ENCODE results near the gene ACTR8.

ACTR8 gene

DNA sequence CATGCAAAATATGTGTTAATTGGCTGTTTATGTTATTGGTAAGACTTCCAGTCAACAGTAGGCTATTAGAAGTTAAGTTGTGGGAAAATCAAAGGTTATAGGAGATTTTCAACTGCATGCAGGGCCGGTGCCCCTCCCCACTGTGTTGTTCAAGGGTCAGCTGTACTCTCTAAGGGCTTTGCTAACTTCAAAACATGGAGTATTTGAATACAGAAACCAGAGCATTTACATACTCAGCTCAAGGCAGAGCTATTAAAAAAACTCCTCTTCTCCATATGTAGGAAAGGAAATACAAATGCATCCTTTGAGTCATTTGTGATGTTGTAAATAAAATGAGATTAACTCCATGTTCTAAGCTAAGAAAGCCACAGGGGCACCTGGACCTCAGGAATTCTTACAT is 18.8 kb downstream of the ACTR8 start:
- DNase-seq: no peak

DNA sequence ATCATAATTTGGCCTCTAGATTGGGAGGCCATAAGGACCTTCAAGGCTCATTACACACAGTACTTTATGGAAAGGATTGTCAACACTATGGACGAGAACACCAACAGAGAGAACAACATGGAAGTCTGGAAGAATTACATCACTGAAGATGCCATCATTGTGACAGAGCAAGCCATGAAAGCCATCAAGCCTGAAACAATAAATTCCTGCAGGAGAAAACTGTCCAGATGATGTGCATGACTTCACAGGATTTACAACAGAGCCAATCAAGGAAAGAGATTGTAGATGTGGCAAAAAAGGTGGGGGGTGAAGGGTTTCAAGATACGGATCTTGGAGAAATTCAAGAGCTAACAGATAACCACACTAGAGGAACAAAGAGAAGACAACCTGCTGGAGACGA is 19.7 kb downstream of the ACTR8 start:
- DNase-seq: no peak

DNA sequence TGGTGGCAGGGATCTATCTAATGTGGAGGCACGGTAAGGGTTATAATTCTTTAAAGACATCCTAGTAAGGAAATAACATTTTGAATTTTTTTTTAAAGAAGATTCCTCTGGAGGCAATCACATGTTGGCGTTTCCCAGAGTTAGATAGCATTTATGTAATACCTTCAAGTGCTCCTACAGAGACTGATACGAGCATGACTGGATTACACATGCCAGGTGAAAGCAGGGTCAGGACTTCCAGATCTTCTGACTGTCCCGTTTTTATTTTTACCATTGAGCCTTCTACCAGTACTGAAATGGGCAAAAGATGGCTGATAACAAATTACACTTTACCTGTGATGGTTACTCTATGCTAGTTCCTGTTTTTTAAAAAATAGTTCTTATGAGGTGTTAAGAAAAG is 21.8 kb downstream of the ACTR8 start:
- no peak for DNase-seq

DNA sequence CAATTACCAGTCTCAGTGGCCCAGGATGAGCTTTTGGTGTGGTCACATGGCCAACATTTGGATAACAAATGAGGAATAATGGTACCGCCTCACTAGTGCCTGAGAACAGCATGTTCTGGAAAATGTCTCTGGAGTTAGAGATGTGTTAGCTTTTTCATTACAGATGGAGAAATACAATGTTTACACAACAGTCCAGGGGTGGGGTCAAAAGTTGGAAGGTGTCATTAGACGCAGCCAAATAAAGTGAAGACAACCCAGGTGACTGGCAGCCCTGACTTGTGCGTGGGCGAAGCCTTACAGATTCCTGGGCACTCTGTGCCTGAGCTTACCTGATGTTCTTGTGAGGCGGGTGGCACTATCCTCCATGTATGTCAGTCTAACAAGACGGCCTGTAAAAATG is 22.8 kb downstream of the ACTR8 start:
- no peak for DNase-seq

DNA sequence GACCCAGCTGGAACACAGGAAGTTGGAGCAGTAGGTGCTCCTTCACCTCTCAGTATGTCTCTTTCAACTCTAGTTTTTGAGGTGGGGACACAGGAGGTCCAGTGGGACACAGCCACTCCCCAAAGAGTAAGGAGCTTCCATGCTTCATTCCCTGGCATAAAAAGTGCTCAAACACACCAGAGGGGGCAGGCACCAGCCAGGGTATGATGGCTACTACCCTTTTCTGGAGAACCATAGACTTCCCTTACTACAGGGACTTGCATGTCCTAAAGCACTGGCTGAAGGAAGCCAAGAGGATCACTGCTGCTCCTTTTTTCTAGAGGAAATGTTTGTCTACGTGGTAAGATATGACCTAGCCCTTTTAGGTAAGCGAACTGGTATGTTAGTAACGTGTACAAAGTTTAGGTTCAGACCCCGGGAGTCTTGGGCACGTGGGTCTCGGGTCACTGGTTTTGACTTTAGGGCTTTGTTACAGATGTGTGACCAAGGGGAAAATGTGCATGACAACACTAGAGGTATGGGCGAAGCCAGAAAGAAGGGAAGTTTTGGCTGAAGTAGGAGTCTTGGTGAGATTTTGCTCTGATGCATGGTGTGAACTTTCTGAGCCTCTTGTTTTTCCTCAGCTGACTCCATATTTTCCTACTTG is 23.7 kb downstream of the ACTR8 start:
- no peak for DNase-seq

DNA sequence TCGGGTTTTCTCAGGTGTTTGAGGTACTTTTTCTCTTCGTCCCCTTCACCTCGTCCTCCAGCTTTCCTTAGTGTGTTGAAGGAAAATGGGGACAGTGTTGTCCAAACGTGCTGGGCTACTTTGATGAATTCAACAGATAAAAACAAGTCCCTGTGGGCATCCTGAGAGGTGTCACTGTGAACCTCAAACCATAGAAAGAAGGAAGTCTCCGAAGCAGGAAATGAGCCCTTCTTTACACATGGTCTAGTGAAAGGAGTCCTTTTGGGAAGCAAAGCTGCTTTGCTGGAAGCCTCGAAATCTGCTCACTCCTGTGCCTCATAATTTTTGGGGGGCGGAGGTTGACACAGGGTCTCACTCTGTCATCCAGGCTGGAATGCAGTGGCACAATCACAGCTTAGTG is 25.0 kb downstream of the ACTR8 start:
- DNase-seq: no peak

DNA sequence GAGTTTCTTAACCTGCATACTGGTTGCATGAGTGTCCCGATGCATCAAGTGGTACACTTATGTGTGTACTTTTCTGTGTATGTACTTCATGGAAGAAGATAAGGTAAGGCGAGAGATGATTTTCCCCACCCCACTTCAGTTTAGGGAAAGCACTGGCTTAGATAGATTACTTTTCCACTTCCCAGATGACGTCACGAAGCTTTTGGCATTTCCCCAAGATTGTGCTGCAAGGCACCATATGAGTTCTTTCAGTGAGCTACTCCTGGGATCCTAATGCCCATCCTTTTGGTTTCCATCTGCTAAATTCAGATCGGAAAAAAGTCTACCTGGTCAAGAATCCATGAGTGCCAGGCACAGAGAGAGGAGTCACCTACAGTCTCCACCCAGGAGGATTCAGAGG is 31.1 kb downstream of the ACTR8 start:
- no peak for DNase-seq

DNA sequence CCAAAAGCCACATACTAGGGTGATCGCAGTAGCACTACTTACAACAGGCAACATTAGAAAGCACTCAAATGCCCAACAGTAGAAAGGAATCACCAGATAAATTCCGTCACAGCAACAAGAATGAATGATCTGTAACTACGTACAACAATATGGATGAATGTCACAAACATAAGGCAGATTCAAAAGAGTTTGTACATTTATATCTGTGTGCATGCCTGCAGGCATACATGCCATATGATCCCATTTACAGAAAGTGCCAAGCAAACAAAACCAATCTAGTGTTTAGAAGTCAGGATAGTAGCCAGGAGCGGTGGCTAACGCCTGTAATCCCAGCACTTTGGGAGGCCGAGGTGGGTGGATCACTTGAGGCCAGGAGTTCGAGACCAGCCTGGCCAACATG is 32.0 kb downstream of the ACTR8 start:
- DNase-seq: no peak

DNA sequence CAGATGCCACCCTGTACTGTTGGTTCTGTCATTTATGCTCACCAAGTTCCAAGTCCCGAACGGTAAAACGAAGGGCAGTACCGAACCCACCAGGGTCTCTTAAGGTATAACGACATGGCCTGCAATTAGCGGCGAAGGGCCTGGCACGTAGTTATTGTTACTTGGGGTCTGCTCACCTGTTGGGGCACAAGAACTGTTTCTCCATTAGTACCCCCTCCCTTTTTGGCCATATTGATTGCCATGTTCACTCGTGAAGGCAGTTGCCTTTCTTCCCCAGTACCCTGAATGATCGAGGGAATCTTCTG is 35.1 kb downstream of the ACTR8 start:
- no peak for DNase-seq

DNA sequence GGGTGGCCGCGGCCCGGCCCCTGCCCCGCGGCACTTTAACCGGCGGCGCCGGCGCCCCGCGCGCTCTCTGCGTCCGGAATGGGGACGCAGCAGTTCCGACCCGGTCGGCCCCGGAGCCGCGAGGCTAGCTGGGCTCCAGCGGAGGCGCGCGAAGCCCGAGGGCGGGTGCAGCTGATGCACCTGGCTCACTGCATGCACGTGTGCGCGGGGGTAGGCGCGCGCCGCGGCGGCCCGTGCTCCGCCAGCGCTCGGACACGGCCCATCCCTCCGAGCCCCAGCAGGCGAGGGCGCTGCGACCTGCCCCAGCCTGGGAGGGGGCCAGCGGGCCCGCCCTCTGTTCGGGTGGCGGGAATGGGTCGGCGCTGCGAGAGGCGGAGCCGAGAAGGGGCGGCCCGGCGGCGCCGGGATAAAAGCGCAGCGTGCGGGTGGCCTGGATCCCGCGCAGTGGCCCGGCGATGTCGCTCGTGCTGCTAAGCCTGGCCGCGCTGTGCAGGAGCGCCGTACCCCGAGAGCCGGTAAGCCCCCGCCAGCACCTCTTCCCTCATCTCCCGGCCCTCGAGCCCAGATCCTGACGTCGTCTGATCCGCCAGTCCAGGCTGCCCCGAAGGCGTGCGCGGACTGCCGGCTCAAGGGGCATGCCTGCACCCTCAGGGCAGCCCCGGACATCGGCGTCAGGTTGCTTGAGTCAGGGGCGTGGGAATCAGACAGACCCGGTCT is 35.7 kb downstream of the ACTR8 start, which contains the start of the genes CHDH and IL17RB:
TSS of gene CHDH (minus strand) at position 286 of the 717 bp plus-strand sequence. CDS start 22,411 bp downstream, outside the sequence.
TSS of gene IL17RB (plus strand) at position 435 of the 717 bp plus-strand sequence. CDS start at position 456, 21 bp downstream.
- peak; percentile 23 for DNase-seq

DNA sequence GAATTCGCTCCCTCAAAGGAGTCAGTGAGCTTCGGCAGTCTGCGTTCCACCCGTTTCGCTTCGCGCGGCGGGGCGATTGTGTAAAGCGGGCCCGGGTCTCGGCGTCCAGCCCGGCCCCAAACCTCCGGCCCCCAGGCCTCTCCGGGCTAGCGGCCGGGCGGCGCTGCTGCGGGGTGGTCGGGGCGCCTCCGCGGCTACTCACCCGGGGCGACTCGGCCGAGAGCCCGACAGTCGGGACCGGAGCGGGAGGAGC is 36.1 kb downstream of the ACTR8 start:
- no peak for DNase-seq

DNA sequence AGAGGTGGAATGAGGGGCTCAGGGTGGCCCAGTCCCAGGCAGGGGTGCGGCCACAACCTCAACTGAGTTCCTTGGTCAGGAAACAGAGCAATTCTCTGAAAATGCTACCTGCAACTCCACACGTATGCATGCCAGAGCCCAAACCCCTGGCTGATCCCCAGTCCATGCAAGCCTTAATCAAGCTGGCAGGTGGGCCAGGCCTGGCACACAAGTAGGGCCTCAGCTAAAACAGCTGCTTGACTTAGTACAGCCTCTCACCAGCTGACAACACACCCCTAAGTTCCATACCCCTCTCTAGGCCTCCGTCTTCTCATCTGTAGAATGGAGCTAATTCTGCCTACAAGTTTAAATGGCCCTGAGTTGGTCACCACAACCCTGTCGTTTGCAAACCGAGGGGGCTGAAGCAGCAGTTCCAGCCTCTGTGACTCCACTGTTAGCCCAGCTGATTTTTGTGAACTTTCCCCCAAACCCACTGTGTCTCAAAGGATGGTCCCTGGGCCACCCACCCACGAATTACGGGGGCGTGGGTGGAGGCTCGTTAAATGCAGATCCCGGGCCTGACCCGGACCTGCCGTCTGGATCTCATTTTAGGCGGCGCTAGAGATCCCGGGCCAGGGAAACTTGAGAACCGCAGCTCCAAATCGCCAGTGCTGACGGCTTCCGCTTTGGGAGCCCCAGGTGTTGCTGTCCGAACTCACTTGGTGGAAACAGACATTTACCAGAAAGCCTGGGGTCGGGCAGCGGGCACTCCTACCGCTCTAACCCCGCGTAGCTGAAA is 36.7 kb downstream of the ACTR8 start:
- no peak for DNase-seq

DNA sequence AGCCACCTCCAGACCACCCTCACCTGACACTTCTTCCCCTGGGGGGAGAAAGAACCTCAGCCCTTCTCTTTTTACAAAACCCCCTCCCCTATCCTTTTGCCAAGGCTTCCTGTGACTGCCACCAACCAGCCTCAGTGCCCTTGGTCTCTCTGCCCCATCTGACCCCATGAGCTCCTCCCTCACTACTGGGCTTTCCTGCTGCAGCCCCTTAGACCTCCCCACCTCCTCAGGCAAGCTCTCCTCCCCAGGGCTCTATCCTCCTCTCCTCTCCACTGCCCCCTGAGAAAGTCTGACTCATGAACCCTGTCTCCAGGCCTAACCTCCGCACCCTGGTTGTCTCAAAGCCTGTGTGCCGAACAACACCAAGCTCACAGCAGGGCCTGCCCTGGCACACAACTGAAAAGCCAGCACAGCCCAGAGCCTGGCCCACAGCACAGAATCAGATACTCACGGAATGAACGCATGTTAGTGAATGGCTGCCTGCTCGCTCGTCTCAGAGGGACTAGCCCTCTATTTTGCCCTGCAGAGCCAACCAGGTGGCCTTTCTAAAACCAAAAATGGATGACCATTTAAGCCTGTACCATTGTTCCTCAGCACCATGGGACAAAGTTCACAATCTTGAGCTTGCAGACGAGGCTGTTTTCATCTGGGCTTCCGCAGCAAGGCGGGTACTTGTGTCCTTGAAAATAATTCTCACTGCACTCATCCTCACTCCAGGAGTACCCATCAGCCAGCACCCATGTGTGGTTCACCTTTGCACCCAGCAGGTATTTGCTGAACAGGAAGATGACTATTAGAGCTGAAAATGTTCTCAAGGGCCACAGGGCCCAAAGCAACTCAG is 37.5 kb downstream of the ACTR8 start:
- no peak for DNase-seq

DNA sequence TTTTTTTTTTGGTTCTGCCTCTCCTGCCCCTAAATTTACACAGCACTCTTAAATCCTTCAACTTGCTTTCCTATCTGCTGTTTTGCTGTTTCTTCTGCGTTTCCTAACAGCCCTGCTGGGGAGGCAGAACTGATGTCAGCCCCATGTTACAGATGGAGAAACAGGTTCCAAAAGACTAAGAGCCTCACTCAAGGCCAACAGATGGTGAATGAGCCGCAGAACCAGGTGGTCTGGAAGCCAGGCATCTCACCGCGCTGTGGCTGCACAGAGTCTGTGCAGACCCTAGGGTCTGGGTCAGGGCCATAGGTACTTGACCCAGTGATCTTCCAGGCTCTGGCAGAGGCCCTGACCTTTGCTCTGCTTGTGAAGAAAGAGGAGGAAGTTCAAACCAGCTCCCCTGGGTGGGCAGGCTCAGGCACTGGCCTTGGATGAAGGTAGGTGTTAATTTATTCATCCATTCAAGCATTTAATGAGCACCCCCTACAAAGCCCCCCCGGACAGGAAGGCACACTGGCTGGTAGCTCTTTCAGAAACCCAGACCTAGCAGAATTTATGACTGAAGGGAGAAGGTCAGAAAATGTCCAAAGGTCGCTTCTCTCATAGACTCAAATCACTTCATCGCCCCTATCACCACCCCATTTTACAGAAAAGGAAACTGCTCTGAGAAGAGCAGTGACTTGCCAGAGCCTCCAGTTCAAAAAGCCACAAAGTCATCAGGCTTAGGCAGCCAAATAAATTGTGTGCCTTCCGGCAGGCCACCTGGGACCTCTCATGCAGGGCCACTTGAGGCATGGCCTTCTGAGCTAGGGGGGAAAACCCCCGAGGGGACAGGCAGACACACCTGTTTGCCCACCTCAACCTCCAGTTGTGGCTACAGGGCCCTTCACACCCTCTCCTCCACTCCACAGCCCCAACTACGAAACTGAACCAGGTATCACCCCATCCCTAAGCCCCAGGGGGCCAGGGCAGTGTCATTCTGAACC is 38.5 kb downstream of the ACTR8 start:
- DNase-seq: no peak

DNA sequence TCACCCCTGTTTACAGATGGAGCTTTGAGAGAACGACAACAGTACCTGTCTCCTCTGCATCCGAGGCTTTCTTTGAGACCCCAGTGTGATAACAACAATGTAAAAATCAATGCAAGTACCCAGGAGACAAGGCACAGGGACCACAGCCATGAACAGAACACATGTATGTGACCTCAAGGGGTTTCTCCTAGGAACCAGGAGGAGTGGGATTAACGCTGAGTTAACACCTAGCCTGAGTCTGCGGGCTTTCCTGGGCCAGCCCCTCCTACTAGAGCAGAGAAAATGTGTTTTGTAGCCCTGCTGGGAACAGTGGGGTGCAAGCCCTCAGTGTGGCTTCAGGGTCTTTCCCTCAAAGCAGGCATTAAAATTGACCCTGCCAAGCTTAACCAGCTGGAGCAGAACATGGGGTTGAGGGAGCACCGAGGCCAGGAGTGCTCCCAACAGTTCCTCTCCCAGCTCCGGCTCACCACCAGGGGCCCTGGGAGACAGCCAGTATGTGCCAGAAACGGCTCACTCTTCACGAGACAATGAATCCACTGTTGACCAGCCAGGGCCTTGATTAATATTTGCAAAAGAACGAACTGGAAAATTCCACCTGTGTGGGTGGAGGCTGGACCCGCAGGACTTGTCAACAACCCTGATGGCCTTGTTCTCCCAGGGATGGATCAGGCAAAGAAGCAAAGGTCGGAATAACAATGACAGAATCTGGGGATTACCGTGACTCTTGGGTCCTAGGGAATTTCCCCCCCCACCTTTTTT is 39.3 kb downstream of the ACTR8 start:
- no peak for DNase-seq

DNA sequence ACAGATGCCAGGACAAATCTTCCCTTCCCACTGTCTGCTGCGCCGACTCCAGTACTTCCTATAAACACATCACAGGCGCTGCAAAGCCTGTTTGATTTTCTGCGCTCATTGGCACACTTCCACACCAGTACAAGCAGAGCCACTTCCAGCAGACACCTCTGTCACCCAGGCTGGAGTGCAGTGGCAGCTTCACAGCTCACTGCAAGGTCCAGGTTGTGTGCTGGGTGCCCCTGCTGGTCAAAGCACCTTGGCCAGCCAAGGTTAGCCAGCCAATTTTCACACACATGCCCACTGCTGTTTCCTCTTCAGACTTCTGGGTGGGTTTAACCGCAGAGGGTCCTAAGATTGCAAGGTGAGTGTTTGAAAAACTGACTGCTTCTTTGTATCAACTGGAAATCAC is 40.7 kb downstream of the ACTR8 start:
- DNase-seq: no peak

DNA sequence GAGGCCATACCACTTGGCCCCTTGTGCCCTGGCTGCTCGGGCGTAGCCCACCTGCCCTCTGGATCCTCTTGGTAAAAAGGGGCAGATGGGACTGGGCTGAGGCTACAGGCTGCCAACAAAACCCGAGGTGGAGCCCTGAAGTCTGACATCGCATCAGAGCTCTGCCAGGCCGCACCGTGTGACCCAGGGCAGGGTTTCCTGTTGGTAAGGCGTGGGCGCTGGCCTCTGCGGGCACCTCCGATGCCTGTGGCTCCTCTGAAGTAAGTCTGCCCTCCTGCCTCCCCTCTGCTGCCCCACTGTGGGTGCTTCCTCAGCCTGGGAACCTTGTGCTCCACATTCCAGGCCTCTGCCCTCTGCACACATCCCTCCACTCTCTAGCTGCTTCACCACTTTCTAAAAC is 44.6 kb downstream of the ACTR8 start:
- DNase-seq: no peak

DNA sequence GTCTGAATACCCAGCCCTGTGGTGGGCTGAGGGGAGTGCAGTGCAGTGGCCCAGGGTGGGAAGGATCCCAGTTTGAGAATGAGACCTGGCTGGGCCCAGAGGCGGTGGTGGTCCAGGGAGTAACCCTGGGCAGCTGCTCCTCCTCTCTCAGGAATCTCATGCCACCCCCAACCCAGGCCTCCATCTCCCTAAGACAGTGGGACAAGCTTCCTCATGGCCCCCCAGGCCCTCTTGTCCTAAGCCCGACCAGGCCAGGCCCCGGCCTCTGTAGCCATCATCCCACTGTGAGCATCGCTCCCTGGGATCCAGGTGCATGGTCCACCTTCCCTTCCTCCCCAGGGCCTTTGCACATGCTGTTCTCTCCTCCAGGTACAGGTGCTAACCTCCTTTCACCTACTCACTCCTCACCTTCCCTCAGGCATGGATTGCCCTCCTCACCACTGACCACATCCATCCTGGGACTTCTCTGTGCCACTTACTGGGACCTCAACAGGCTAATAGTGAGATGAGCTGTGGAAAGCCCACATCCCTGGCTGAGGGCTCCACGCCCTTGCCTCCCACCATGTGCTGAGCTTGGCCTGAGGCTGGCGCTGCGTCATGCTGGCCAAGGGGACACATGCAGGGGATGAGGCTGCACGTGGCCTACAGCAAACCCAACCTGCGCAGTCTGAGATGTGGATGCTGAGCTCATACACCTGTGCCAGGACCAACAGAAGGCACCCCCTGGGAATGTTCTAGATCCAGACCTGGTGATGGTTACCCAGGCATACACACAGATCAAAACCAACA is 45.7 kb downstream of the ACTR8 start:
- no peak for DNase-seq

DNA sequence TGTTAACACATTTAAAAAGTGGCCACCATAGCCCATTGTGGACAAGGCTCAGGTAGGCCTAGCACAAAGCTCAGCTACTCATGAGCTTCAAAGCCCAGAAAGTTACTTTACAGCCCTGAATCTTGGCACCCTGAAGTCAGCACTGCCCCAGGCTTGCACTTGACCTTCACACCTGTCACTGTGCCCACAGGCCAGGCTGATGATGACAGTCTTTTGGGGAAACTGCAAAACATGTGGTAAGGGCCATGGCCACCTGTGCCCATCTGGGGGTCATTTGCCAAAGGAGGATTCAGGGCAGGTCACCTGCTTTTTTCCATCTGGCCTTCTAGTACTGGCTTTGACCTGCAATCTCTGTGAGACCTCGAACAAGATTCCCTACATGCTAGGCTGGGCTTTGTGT is 46.7 kb downstream of the ACTR8 start:
- DNase-seq: no peak

DNA sequence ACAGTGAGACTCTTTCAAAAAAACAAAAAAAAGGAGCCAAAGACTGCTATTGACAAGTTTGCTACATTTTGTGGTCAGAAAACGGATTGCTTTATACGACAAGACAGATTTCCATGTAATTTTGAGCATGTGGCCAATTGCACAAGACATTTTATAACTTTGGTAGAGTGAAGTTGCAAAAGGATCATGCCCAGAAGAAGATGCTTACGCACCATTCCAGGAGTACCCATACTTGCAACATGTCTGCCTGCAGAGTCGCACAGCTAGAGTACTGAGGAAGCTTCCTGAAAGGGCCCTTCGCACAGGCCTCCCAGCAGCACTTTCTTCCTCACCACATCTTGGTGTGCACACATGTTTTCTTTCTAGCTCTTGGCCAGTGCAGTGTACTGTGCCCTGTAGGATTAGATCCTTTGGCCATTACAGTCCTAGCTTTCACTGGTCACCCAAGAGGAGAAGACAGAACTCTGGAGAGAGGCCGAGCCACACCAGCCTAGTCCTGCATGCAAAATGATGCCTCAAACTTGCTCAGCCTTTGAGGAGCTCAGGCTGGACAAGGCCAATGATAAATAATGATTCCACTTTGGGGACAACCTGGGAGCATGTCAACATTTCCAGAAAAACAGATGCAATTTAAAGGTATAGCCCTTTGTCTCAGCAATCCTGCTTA is 47.4 kb downstream of the ACTR8 start:
- no peak for DNase-seq

All from activated CD4-positive, alpha-beta T cell treated with anti-CD3 and anti-CD28 coated beads, Interleukin-2, amount 50 U/mL, for 16 hours (primary cell).